GM21825 (cell line): Measurements from ENCODE around the gene PSEN2.

Experiments used
- ATAC-seq: cut with Tn5 transposase; IDR thresholded peaks from one replicate; pipeline ENCODE4 v1.9.1; 2021; ENCODE audit warnings: mild to moderate bottlenecking, moderate library complexity; ENCODE audit not compliant: unreplicated experiment

Gene PSEN2

GRCh38 chr1:226863446-226863845 is 7.0 kb upstream of the PSEN2 start:
- no peak for ATAC-seq

DNA sequence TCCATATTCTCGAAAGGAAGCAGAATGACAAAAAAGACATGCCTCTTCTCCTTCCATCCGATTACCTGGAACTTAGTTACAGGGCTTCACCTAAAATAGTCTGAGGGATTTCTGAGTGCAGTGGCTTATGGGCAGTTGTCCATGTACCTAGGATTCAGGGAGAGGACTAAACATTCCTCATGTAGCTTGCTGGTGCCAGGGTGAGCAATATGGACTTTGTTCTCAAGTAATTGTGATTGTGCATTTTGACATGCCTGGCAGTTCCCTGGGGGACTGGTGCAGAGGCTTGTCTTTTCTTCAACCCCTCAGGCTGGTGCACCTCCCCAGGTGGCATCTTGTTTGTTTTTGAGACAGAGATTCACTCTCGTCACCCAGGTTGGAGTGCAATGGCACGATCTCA is 6.1 kb upstream of the PSEN2 start:
- ATAC-seq: no peak

GRCh38 chr1:226865590-226865989 is 4.8 kb upstream of the PSEN2 start:
- ATAC-seq: no peak

GRCh38 chr1:226867461-226868054 is 2.9 kb upstream of the PSEN2 start:
- ATAC-seq: no peak

GRCh38 chr1:226868726-226869125 is 1.7 kb upstream of the PSEN2 start:
- no peak for ATAC-seq

GRCh38 chr1:226870026-226870400 is 403 bp upstream of the PSEN2 start:
- ATAC-seq: no peak

DNA sequence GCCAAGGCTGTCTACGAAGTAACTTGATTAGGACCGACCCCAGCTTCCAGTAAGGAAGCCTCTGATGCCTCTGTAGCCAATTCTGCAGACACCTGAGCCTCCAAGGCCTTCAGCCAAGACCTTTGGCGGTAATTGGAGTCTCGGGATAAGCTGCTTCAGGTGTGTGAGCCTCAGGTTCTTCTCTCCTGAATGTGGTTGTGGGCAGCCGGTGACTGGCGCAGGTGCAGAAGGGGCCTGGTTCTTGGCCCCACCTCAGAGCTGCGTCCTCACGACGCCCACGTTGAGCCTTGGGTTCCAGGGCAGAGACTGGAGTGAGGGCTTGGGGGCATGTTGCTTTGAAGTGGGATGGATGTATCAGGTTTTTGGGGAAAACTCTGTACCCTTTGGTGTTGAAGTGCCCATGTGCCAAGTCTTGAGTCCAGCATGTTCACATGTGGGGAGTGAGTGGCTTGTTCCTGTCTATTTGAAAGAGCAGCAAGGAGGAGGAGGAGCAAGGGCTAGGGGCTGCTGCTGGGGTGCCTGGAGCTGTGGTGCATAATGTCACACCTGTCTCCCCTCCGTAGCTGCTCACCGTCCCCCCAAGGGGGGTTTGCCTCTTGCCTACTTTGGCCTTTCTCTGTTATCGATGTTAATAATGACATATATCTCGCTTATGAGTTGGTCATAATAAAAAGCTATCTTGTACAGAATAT is 1.4 kb downstream of the PSEN2 start:
- ATAC-seq: no peak

- no peak for ATAC-seq
Measured at GRCh38 chr1:226872437-226872836, 2.0 kb downstream of the PSEN2 start.

DNA sequence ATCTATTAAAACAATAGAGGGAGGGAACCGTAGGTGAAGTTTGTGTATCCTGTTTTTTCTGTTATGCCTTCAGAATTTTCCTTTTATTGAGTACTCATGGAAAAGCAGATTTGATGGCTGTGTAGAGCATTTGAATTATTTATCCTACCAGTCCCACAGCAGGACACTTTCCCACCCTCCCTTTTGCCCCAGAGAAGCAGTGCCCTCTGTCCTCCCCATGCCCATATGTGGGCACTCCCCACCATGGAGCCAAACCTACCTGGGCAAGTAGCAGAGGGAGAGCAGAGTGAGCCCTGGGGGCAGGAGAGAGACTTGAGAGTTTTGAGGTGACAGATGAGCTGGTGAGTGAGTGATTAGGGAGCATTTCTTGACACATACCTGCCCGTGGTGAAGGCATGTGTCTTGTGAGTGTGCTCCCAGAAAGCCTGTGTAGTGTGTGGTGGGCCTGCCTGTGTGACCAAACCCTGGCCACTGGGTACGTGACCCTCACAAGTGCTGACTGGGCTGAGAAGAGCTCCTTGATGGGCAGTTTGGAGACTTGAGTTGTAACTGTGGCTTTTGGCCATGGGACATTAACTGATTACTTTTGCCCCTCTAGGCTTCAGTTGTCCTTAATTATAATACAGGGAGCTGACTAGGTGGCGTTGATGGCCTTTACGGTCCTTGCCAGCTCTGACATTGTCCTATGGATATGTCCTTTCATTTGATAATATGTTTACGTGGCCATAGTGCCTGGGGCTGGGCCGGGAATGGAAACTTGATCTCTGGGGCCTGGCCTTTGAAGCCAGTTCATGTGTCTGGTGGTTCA is 3.6 kb downstream of the PSEN2 start:
- no peak for ATAC-seq

GRCh38 chr1:226874579-226875425 is 4.4 kb downstream of the PSEN2 start:
- no peak for ATAC-seq

DNA sequence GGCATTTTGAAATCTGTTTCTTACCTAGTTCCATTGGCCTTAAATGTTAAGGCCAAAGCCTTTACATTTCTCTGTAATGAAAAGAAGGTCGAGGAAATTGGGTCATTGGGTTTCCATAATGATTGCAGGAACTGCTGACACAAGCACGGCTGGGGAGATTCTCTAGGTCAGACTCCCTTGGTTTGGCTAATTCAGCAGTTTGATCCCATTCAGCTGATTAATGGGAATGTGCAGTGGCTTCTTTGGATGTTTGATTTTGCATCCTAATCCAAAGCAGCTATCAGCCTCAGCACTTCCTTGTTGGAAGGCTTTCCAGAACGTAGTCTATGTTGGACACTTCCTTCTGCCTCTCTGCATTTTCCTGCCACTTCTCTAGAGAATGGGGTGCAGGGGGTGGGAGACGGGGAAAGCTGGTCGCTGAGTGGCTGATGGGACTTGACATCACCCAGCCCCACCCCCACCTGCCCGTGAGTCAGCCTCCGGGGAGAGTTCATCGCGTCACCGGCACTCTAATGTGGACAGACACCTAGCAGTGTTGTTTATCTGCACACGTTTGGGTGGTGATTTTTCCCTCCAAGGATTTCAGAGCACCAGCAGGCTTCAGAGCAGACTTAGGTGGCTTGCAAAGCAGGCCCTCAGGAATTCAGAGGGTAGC is 5.4 kb downstream of the PSEN2 start:
- ATAC-seq: no peak

- ATAC-seq: no peak
Measured at GRCh38 chr1:226877669-226878068, 7.3 kb downstream of the PSEN2 start.

GRCh38 chr1:226880372-226881287 is 10.2 kb downstream of the PSEN2 start:
- ATAC-seq: no peak

DNA sequence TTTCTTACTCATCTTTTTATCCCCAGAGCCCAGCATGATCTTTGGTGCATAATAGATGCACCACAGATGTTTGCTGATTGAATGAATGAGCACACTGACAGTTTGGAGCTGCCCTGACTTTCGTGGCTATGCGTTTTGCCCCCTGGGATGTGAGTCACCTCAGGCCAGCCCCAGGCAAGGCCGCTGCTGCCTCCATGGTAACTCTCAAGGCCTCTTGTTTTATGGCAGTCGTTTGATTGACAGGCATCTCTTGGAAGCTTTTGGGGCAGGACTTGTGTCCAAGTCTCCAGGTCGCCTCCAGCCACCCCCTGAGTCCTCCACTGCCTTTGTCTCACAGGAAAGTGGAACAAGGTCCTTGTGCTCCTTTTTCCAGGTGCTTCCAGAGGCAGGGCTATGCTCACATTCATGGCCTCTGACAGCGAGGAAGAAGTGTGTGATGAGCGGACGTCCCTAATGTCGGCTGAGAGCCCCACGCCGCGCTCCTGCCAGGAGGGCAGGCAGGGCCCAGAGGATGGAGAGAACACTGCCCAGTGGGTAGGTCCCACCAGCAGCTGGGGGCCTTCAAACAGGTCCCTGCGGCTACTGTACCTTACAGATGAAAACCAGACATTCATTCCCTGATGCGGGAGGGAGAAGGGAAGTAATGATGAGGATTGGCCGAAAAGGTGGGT is 11.2 kb downstream of the PSEN2 start:
- no peak for ATAC-seq

DNA sequence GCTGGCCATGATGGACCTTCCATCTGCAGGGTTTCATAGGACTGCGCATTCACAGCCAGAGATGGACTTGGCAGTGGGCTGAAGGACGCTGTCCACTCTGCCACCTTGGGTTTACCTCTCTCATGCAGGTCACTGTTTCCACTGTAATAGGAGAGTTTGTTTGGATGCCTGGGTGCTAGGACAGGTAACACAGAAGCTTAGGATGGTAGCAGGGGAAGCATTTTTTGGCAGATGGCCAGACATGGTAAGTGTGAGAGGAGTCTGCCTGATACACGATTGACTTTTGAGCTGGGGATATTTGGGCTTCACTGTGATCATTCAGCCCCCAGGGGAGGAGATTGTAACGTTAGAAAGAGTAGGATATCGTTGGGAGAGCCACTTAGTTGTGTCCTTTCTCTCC is 11.8 kb downstream of the PSEN2 start:
- no peak for ATAC-seq

GRCh38 chr1:226882631-226883409 is 12.4 kb downstream of the PSEN2 start:
- peak; percentile 92 for ATAC-seq

DNA sequence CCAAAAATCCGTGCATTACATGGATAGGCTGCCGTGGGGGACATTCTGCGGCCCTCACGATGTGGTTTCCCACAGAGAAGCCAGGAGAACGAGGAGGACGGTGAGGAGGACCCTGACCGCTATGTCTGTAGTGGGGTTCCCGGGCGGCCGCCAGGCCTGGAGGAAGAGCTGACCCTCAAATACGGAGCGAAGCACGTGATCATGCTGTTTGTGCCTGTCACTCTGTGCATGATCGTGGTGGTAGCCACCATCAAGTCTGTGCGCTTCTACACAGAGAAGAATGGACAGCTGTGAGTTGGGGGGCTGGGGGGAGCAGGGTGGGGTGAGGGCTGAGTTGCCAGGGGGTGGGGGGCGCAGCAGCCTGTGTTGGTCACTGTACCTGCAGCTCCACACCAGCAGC is 13.2 kb downstream of the PSEN2 start:
- no peak for ATAC-seq

GRCh38 chr1:226884116-226884625 is 13.8 kb downstream of the PSEN2 start:
- ATAC-seq: no peak
